K562 (cell line): ENCODE results near the gene MAD1L1. TPM values are rescaled to one million over a fixed set of nuclear protein-coding genes. Genes with fewer than 3 reads are reported as not detected.

ENCODE experiments used
- ADNP ChIP-seq: fragments of 200-800 bp; sonication (Bioruptor generic); IDR thresholded peaks from 2 replicates; pipeline ENCODE4 v1.6.1; 2016; ENCODE audit warnings: missing genetic modification characterization, missing compliant biosample characterization
- CHCHD3 ChIP-seq: fragments of 250-450 bp; sonication (Bioruptor Pico); IDR thresholded peaks from 2 replicates; pipeline ENCODE4 v2.1.2; 2022; ENCODE audit warnings: mild to moderate bottlenecking
- CTCF ChIP-seq, 3 experiments: IDR thresholded peaks in 2 of 3; conservative IDR thresholded peaks in 1 of 3; 2 replicates each; pipeline ENCODE4 v1.5.1; 2011 to 2012; ENCODE audit warnings: low read length in 3 of 3, mild to moderate bottlenecking in 3 of 3, control low read depth in 2 of 3, improper control_type of control experiment in 1 of 3, inconsistent platforms in 1 of 3, low read depth in 1 of 3, mixed read lengths in 1 of 3, moderate library complexity in 1 of 3; ENCODE audit not compliant: insufficient read depth in 2 of 3
- ERF ChIP-seq: fragments of 450-650 bp; formaldehyde crosslinking; IDR thresholded peaks from 2 replicates; pipeline ENCODE4 v1.4.0; 2020; ENCODE audit warnings: mild to moderate bottlenecking, mixed read lengths
- FIP1L1 ChIP-seq: fragments of 200-400 bp; formaldehyde crosslinking; IDR thresholded peaks from 2 replicates; pipeline ENCODE4 v1.6.1; 2018; ENCODE audit warnings: mild to moderate bottlenecking, low read depth, low read length; ENCODE audit not compliant: poor library complexity, severe bottlenecking
- FOS ChIP-seq: IDR thresholded peaks from 3 replicates; pipeline ENCODE4 v1.6.1; 2011; ENCODE audit not compliant: insufficient read length; ENCODE audit errors: extremely low read depth
- HOMEZ ChIP-seq: fragments of 250-450 bp; sonication (Bioruptor Pico); IDR thresholded peaks from 2 replicates; pipeline ENCODE4 v1.4.0; 2020; ENCODE audit warnings: mild to moderate bottlenecking, moderate library complexity
- ID3 ChIP-seq, 2 experiments: fragments of 250-450 bp in 1 of 2; fragments of 450-650 bp in 1 of 2; sonication (Bioruptor Pico) in 1 of 2; IDR thresholded peaks; 2 replicates each; pipeline versions ENCODE4 v1.6.1 to v1.8.0; 2016 to 2021; ENCODE audit warnings: mild to moderate bottlenecking in 2 of 2, moderate library complexity in 2 of 2, missing compliant biosample characterization in 1 of 2, missing genetic modification characterization in 1 of 2
- JUNB ChIP-seq: fragments of 450-650 bp; formaldehyde crosslinking; conservative IDR thresholded peaks from 2 replicates; pipeline ENCODE4 v1.4.0; 2020; ENCODE audit warnings: mild to moderate bottlenecking
- MCM2 ChIP-seq: fragments of 450-650 bp; IDR thresholded peaks from 2 replicates; pipeline ENCODE4 v1.6.1; 2017; ENCODE audit warnings: low read depth, mild to moderate bottlenecking
- NBN ChIP-seq: fragments of 450-650 bp; IDR thresholded peaks from 2 replicates; pipeline ENCODE4 v1.6.1; 2016; ENCODE audit warnings: low read depth, mild to moderate bottlenecking
- PHF20 ChIP-seq: fragments of 450-650 bp; IDR thresholded peaks from 2 replicates; pipeline ENCODE4 v1.6.1; 2018; ENCODE audit not compliant: partially characterized antibody
- PHTF2 ChIP-seq: fragments of 250-450 bp; sonication (Bioruptor Pico); IDR thresholded peaks from 2 replicates; pipeline ENCODE4 v1.5.0; 2021; ENCODE audit warnings: mild to moderate bottlenecking
- POLR2H ChIP-seq: IDR thresholded peaks from 2 replicates; pipeline ENCODE4 v1.6.1; 2016; ENCODE audit warnings: missing genetic modification characterization, low read depth, mild to moderate bottlenecking, control low read depth, missing compliant biosample characterization, moderate library complexity
- SNRNP70 ChIP-seq: fragments of 200-400 bp; formaldehyde crosslinking; optimal IDR thresholded peaks from 2 replicates; pipeline ENCODE3; 2017; ENCODE audit warnings: low read depth, low read length
- TAL1 ChIP-seq: fragments of 450-650 bp; IDR thresholded peaks from 2 replicates; pipeline ENCODE4 v1.6.1; 2016; ENCODE audit warnings: mild to moderate bottlenecking
- TOE1 ChIP-seq, 2 experiments: fragments of 450-650 bp in 1 of 2; sonication (generic) in 1 of 2; formaldehyde crosslinking in 1 of 2; IDR thresholded peaks; 2 replicates each; pipeline versions ENCODE4 v1.7.1 to v1.8.0; 2016 to 2022; ENCODE audit warnings: borderline replicate concordance in 2 of 2, mild to moderate bottlenecking in 2 of 2, antibody characterized with exemption in 1 of 2, inconsistent platforms in 1 of 2, low read depth in 1 of 2, missing genetic modification reagents in 1 of 2, moderate library complexity in 1 of 2
- WHSC1 ChIP-seq: IDR thresholded peaks from one replicate; pipeline ENCODE4 v1.6.1; 2012; ENCODE audit warnings: low read length, control low read depth, inconsistent platforms
- ZFP1 ChIP-seq: fragments of 450-650 bp; formaldehyde crosslinking; IDR thresholded peaks from 2 replicates; pipeline ENCODE4 v1.4.0; 2020; ENCODE audit warnings: mild to moderate bottlenecking, mixed read lengths
- ZNF121 ChIP-seq: sonication (generic); formaldehyde crosslinking; conservative IDR thresholded peaks from 2 replicates; pipeline ENCODE4 v1.8.0; 2022; ENCODE audit warnings: missing genetic modification reagents
- ZNF133 ChIP-seq: fragments of 250-450 bp; sonication (Bioruptor Pico); IDR thresholded peaks from 2 replicates; pipeline ENCODE4 v1.4.0; 2020; ENCODE audit warnings: mild to moderate bottlenecking
- ZNF184 ChIP-seq: sonication (generic); formaldehyde crosslinking; IDR thresholded peaks from 2 replicates; pipeline ENCODE4 v1.5.0; 2020; ENCODE audit warnings: missing genetic modification reagents
- ZNF512 ChIP-seq: IDR thresholded peaks from 2 replicates; pipeline ENCODE4 v1.6.1; 2016; ENCODE audit warnings: missing genetic modification characterization, missing compliant biosample characterization
- ZNF699 ChIP-seq: fragments of 250-450 bp; sonication (Bioruptor Pico); IDR thresholded peaks from 2 replicates; pipeline ENCODE4 v1.8.0; 2021; ENCODE audit warnings: mild to moderate bottlenecking, moderate library complexity; ENCODE audit not compliant: insufficient replicate concordance
- polyA plus RNA-seq, 8 experiments: library from polyadenylated mRNA; depleted of rRNA in 4 of 8; stranded (reverse) in 5 of 8; unstranded in 3 of 8; fragments of >200 nt; fragmentation: Nextera tagmentation in 2 of 8; fragmentation: Illumina TruSeq in 1 of 8; extraction: Ambion mirVana in 2 of 8; extraction: Trizol in 1 of 8; gene quantifications; 2 replicates each; pipeline versions ENCODE4 v1.2.1 to v1.2.3, GENCODE V29; 2011 to 2014; ENCODE audit warnings: inconsistent platforms in 1 of 8, missing spikeins in 1 of 8
- total RNA-seq, 7 experiments: library from RNA; depleted of rRNA in 6 of 7; stranded (reverse); fragments of >200 nt in 6 of 7; fragmentation: Illumina TruSeq in 2 of 7; extraction: Trizol in 2 of 7; gene quantifications; 2 replicates each; pipeline versions ENCODE4 v1.2.1 to v1.2.3, GENCODE V29; 2011 to 2021; ENCODE audit warnings: low replicate concordance in 1 of 7

Gene MAD1L1
- total and polyA plus RNA-seq, 9 of the 15 experiments (the other 6 are each of a cell fraction or from before 2014, with no cell fraction given), result 1.7 to 89.7 (median 18.0) TPM

- TF ChIP-seq POLR2H (tag) (no peak; the same call in 1 of the 2 replicates), NBN (peak; percentile 88), ZNF512 (tag) (no peak), ERF (CRISPR knock-in tag) (0 out of 2 replicates have a peak, but pooled peaks have one; percentile 35), WHSC1 (no peak), ID3 (CRISPR knock-in tag; IDR thresholded peaks at IDR 0.05) (no peak), ID3 (tag; IDR thresholded peaks at IDR 0.05) (peak; percentile 24; the same call in 1 of the 2 replicates), TOE1 (IDR thresholded peaks at IDR 0.05; ENCODE audit: borderline replicate concordance) (peak; percentile 54; the same call in 1 of the 2 replicates), TOE1 (CRISPR knock-in tag; IDR thresholded peaks at IDR 0.05; ENCODE audit: borderline replicate concordance, low read depth) (no peak), PHF20 (peak; percentile 40), JUNB (no peak), TAL1 (no peak), ZNF121 (no peak), MCM2 (no peak), HOMEZ (no peak), FIP1L1 (peak; percentile 66), CTCF (IDR thresholded peaks at IDR 0.05 in 2 of 3, conservative IDR thresholded peaks at IDR 0.05 in 1 of 3; ENCODE audit: insufficient read depth in 2 of 3, low read depth in 1 of 3, low read length in 3 of 3) (peak; percentile 84 to 93 (median 88)), ZNF133 (CRISPR knock-in tag) (no peak), ZFP1 (CRISPR knock-in tag) (no peak), ZNF699 (CRISPR knock-in tag) (no peak), ZNF184 (CRISPR knock-in tag) (no peak), FOS (no peak), SNRNP70 (no peak), ADNP (tag) (no peak), CHCHD3 (CRISPR knock-in tag) (no peak), PHTF2 (CRISPR knock-in tag) (no peak)
Measured at GRCh38 chr7:2104107-2104710, 128.5 kb downstream of the MAD1L1 start (continued).
